K562 (cell line): ENCODE data around the gene CALY.

ENCODE experiments used
- EP300 ChIP-seq: IDR thresholded peaks from 2 replicates; pipeline ENCODE4 v1.6.1; 2012; ENCODE audit warnings: low read length, improper control_type of control experiment
- FOXA1 ChIP-seq: fragments of 450-650 bp; IDR thresholded peaks from 2 replicates; pipeline ENCODE4 v1.6.1; 2016; ENCODE audit warnings: mild to moderate bottlenecking, borderline replicate concordance
- GTF2B ChIP-seq: IDR thresholded peaks from 2 replicates; pipeline ENCODE4 v1.6.1; 2011; ENCODE audit not compliant: insufficient read length; ENCODE audit errors: extremely low read depth
- KDM1A ChIP-seq, 2 experiments: fragments of 450-650 bp; IDR thresholded peaks; 2 replicates each; pipeline ENCODE4 v1.6.1; 2016; ENCODE audit warnings: mild to moderate bottlenecking in 2 of 2
- POLR2AphosphoS5 ChIP-seq: IDR thresholded peaks from 2 replicates; pipeline ENCODE4 v1.6.1; 2011; ENCODE audit warnings: mild to moderate bottlenecking, low read depth, low read length, moderate library complexity; ENCODE audit not compliant: control insufficient read depth, insufficient read depth
- SP2 ChIP-seq: IDR thresholded peaks from 2 replicates; pipeline ENCODE4 v1.6.1; 2011; ENCODE audit warnings: mild to moderate bottlenecking, low read depth, low read length, moderate library complexity; ENCODE audit not compliant: poor library complexity, severe bottlenecking; ENCODE audit errors: extremely low read depth
- STAT5B ChIP-seq: fragments of 250-450 bp; sonication (Bioruptor Pico); IDR thresholded peaks from 2 replicates; pipeline ENCODE4 v1.8.0; 2021; ENCODE audit warnings: mild to moderate bottlenecking, inconsistent platforms
- ZKSCAN1 ChIP-seq: fragments of 150-350 bp; IDR thresholded peaks from 2 replicates; pipeline ENCODE4 v1.6.1; 2016; ENCODE audit warnings: low read depth, low read length
- ZNF184 ChIP-seq: sonication (generic); formaldehyde crosslinking; IDR thresholded peaks from 2 replicates; pipeline ENCODE4 v1.5.0; 2020; ENCODE audit warnings: missing genetic modification reagents
- ZNF280B ChIP-seq: fragments of 250-450 bp; sonication (Bioruptor Pico); IDR thresholded peaks from 2 replicates; pipeline ENCODE4 v1.5.1; 2021; ENCODE audit warnings: mild to moderate bottlenecking
- TF ChIP-seq, protein P1 (sequence below), 3 experiments: IDR thresholded peaks in 2 of 3; conservative IDR thresholded peaks in 1 of 3; 2 replicates each; pipeline ENCODE4 v1.5.1; 2011 to 2012; ENCODE audit warnings: low read length in 3 of 3, mild to moderate bottlenecking in 3 of 3, control low read depth in 2 of 3, improper control_type of control experiment in 1 of 3, inconsistent platforms in 1 of 3, low read depth in 1 of 3, mixed read lengths in 1 of 3, moderate library complexity in 1 of 3; ENCODE audit not compliant: insufficient read depth in 2 of 3
- TF ChIP-seq, protein P2 (sequence below): fragments of 450-650 bp; IDR thresholded peaks from 2 replicates; pipeline ENCODE4 v1.6.1; 2016
- TF ChIP-seq, protein P3 (sequence below): sonication (generic); formaldehyde crosslinking; IDR thresholded peaks from 2 replicates; pipeline ENCODE4 v1.5.0; 2020; ENCODE audit warnings: missing genetic modification reagents

- TF ChIP-seq STAT5B (CRISPR knock-in tag) (no peak), FOXA1 (no peak), KDM1A (IDR thresholded peaks at IDR 0.05) (no peak), EP300 (no peak), POLR2AphosphoS5 (no peak), ZNF184 (CRISPR knock-in tag) (no peak), ZNF280B (CRISPR knock-in tag) (no peak), ZKSCAN1 (no peak), SP2 (no peak), GTF2B (no peak)
- TF ChIP-seq, protein P1, sequence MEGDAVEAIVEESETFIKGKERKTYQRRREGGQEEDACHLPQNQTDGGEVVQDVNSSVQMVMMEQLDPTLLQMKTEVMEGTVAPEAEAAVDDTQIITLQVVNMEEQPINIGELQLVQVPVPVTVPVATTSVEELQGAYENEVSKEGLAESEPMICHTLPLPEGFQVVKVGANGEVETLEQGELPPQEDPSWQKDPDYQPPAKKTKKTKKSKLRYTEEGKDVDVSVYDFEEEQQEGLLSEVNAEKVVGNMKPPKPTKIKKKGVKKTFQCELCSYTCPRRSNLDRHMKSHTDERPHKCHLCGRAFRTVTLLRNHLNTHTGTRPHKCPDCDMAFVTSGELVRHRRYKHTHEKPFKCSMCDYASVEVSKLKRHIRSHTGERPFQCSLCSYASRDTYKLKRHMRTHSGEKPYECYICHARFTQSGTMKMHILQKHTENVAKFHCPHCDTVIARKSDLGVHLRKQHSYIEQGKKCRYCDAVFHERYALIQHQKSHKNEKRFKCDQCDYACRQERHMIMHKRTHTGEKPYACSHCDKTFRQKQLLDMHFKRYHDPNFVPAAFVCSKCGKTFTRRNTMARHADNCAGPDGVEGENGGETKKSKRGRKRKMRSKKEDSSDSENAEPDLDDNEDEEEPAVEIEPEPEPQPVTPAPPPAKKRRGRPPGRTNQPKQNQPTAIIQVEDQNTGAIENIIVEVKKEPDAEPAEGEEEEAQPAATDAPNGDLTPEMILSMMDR (IDR thresholded peaks at IDR 0.05 in 2 of 3, conservative IDR thresholded peaks at IDR 0.05 in 1 of 3; ENCODE audit: insufficient read depth in 2 of 3, low read depth in 1 of 3, low read length in 3 of 3) = no peak
- TF ChIP-seq, protein P2, sequence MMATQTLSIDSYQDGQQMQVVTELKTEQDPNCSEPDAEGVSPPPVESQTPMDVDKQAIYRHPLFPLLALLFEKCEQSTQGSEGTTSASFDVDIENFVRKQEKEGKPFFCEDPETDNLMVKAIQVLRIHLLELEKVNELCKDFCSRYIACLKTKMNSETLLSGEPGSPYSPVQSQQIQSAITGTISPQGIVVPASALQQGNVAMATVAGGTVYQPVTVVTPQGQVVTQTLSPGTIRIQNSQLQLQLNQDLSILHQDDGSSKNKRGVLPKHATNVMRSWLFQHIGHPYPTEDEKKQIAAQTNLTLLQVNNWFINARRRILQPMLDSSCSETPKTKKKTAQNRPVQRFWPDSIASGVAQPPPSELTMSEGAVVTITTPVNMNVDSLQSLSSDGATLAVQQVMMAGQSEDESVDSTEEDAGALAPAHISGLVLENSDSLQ = no peak
- TF ChIP-seq, protein P3, sequence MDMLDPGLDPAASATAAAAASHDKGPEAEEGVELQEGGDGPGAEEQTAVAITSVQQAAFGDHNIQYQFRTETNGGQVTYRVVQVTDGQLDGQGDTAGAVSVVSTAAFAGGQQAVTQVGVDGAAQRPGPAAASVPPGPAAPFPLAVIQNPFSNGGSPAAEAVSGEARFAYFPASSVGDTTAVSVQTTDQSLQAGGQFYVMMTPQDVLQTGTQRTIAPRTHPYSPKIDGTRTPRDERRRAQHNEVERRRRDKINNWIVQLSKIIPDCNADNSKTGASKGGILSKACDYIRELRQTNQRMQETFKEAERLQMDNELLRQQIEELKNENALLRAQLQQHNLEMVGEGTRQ = no peak
Observed at GRCh38 chr10:133361227-133361626, 24.5 kb upstream of the CALY start.
